HG02852 (cell line): Measurements from ENCODE around the gene ABCA6.
"Not testable (repeated sequence)": the region's sequence is repeated elsewhere in the genome, so short reads cannot be mapped to it uniquely, and the experiment has no call there.

Experiments
- ATAC-seq: cut with Tn5 transposase; IDR thresholded peaks from one replicate; pipeline ENCODE4 v1.9.1; 2021; ENCODE audit warnings: mild to moderate bottlenecking, moderate library complexity; ENCODE audit not compliant: unreplicated experiment

Gene ABCA6

DNA sequence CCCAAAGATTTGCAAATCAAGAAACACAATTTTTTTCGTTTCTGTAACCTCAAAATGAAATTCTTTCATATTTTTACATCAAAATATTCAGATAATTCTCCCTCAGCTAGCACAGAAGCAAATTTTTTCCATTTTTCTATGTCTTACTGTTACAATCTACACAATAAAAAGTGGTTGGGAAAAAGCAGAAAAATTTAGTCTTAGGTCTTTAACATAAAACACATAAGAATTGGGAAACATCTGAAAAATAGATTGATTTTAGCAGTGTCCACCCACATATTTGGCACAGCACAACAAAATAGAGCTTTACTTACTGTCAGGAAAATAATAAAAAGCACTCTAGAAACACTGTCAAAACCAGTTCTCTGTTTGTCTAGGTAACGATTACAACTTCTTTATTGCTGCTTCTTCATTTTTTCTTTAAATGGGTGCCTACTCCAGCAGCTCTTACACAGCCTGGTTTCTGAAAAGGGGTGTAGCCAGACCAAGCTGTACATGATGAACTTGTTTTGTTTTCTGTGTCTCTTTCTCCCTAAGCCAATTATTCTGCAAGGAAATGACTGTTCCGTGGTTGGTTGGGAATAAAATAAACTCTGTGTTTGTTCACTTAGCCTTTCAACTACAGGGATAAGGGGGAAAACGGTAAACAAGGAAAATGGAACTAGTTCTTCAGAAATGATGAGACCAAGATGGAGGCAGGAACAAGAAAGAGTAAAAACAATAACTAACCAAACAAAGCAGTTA, at the start of gene ABCA6:
Gene ABCA6, minus strand, starts transcription at position 465 of the 744 bp plus-strand sequence. CDS start 1,192 bp downstream, outside the sequence.
- no peak for ATAC-seq

DNA sequence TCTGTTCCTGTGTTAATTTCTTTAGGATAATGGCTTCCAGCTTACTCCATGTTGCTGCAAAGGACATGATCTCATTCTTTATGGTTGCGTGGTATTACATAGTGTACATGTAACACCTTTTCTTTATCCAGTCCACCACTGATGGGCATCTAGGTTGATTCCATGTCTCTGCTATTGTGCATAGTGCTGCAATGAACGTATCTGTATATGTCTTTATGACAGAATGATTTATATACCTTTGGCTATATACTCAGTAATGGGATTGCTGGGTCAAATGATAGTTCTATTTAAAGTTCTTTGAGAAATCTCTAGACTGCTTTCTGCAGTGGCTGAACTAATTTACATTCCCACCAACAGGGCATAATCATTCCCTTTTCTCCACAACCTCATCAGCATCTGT, 47.1 kb upstream of the ABCA6 start:
- ATAC-seq = no peak

DNA sequence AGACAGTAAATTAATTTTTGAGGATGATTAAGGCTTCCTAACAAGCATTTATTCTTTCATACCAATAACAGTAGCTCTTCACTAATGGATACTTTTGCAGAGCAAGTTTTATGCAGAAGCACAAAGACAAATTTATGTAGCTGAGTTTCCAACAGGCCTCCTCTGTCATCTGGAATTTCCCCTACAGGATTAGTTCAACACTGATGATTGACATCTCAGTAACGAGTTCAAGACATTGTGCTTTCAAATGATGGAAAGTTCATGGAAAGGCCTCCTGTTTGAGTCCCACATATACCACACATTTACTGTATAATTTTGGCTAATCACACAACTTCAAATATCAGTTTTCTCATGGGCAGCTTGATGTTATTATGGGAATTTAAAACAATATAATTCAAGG, 46.4 kb upstream of the ABCA6 start:
- ATAC-seq = no peak

DNA sequence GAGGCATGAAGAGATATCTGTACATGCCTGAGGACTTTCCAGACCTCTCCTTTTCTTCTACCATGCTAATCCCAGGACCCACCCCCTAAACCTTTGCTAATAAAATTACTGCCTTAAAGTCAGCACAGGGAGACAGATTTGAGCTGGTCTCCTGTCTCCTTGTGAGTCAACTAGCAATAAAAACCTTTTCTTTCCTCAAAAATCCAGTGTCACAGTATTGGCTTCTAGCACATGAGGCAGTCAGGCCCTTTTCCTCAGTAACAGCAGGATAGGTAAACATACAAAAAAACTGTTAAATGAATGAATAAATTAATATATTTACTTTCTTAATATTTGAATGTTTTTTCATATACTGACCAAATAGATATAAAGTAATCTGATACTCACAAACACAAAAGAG, 45.6 kb upstream of the ABCA6 start:
- ATAC-seq = no peak

- no peak for ATAC-seq
These were observed 37.7 kb upstream of the ABCA6 start for GRCh38 chr17:69179227-69179952.

GRCh38 chr17:69176457-69176795, 34.7 kb upstream of the ABCA6 start:
- ATAC-seq = no peak

DNA sequence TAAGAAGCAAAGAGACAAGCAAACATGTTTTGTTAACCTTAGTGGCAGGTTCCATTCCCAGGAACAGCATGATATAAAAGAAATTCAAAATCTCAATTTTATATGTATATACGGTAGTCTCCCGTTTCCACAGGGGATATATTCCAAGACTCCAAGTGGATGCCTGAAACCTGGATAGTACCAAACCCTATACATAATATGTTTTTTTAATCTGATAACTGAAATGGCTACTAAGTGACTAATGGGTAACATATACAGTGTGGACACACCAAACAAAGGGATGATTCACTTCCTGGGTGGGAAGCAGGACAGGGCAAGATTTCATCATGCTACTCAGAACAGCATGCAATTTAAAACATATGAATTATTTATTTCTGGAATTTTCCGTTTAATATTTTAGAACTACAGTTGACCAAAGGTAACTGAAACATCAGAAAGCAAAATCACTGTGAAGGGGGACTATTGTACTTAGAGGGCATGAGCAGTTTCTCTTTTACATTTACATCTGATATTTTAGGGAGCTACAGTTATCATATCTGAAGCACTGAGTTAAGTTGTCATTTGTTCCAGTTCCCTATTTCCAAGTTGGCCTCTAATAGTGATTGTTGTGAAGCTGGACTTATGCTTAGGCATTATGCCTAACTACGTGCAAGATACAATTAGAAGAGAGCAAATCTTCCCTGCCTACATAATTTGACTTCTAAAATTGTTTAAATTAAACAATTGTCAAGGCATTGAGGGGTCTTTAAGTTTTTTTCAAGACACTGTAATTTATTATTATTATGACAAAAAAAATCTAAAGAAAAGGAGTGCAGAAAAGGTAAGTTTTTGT, 34.1 kb upstream of the ABCA6 start:
- ATAC-seq = no peak

- ATAC-seq = no peak
These were observed 33.5 kb upstream of the ABCA6 start for GRCh38 chr17:69175262-69175624.

DNA sequence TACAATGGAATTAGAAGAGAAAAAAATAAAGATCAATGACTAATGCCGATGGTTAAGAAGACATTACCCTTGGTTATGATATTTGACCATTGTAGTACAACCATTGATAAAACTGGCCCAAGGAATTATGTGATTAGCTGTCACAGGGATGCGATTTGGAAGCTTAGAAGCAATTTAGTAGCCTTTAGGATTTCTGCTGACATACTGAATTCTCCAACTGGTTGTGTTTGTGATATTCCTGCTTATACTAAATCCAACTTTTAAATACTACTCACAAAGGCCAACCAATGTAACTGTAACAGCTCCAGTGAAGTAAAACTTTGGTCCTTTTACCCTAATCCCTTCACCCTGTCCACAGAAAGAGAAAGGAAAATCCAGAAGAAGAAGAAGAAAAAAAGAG, 31.4 kb upstream of the ABCA6 start:
- no peak for ATAC-seq

GRCh38 chr17:69170377-69170776, 28.7 kb upstream of the ABCA6 start:
- no peak for ATAC-seq

DNA sequence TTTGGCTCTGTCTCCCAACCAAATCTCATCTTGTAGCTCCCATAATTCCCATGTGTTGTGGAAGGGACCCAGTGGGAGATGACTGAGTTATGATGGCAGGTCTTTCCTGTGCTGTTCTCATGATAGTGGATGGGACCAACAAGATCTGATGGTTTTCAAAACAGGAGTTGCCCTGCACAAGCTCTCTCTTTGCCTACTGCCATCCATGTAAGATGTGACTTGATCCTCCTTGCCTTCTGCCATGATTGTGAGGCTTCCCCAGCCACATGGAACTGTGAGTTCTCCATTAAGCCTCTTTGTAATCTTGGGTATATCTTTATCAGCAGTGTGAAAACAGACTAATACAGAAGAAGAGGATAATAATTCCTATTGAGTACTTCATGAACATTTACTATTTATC, 26.9 kb upstream of the ABCA6 start:
- not testable (repeated sequence) for ATAC-seq

- no peak for ATAC-seq
These were observed 25.3 kb upstream of the ABCA6 start for GRCh38 chr17:69166957-69167356.

GRCh38 chr17:69164206-69164605, 22.5 kb upstream of the ABCA6 start:
- ATAC-seq = no peak

DNA sequence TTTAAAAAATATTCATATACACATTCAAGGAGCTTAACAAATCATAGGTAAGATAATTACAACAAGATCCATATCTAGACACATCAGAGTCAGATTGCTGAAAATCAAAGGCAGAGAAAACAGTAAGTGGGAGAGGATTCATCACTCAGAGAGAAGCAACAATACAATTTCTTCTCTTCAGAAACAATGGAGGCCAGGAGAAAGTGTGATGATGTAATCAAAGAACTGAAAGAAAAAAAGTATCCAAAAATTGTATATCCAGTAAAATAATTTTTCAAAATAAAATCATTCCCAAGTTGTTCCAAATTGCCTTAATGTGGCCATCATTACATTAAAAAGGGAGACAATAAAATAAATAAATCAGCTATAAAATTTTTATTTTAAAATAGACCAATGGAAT, 17.7 kb upstream of the ABCA6 start:
- no peak for ATAC-seq

- no peak for ATAC-seq
These were observed 12.6 kb upstream of the ABCA6 start for GRCh38 chr17:69154267-69154666.

DNA sequence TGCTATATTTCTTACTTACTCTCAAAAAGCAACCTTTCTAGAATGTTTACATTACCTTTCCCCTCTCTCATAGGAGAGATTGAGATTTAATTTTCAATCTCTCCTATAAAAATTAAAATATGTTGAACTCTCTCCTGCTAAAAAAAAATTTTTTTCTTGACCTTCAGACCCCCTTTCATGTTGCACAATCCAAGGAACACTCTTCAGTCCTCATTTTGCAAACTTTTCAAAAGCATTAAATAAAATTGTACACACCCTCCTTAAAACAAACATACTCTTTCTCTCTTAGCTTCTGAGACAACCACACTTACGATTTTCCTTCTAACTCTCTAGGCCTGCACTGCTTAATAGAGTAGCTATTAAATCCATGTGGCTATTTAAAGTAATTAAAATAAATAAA, 8.6 kb upstream of the ABCA6 start:
- no peak for ATAC-seq

- ATAC-seq = no peak
These were observed 5.8 kb upstream of the ABCA6 start for GRCh38 chr17:69147460-69147859.

- no peak for ATAC-seq
These were observed 2.9 kb upstream of the ABCA6 start for GRCh38 chr17:69144331-69145255.

GRCh38 chr17:69143683-69144231, 2.1 kb upstream of the ABCA6 start:
- no peak for ATAC-seq

DNA sequence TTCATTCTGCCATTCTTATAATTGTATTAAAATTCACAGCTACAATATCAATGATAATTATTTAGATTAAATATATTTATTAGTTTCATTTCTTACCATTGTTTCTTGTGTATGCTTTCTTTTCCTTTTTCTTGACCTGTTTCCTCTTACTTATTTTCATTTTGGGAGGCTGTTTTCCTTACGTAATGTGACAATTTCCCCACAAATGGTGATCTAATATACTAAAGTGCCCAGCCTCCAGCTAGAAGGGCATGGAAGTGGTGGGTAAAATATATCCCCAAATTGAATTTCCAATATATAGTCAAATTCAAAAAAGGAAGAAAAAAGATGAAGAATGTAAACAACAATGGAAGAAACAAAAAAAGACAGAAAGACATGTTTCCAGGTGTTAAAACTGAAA, 1.5 kb upstream of the ABCA6 start:
- ATAC-seq = no peak
